Nephron (organoid): ENCODE data around the gene RGS16.
A peak's percentile ranks its signal among the peaks of the same experiment; 100 is the strongest.

Experiments used
- H3K27ac Mint-ChIP-seq, 3 experiments: 2 replicates each; pipeline ENCODE4 v1.8.0; 2020; ENCODE audit warnings: mixed read lengths in 3 of 3, mild to moderate bottlenecking in 2 of 3, moderate library complexity in 1 of 3
- H3K27me3 Mint-ChIP-seq: 2 replicates; pipeline ENCODE4 v1.8.0; 2021; ENCODE audit warnings: low read depth, mild to moderate bottlenecking, moderate library complexity, mixed read lengths
- H3K36me3 Mint-ChIP-seq: 2 replicates; pipeline ENCODE4 v1.8.0; 2020; ENCODE audit warnings: low read depth, mixed read lengths
- H3K4me1 Mint-ChIP-seq: 2 replicates; pipeline ENCODE4 v1.8.0; 2020; ENCODE audit warnings: mixed read lengths
- H3K4me3 Mint-ChIP-seq, 3 experiments: 2 replicates each; pipeline ENCODE4 v1.8.0; 2020; ENCODE audit warnings: mild to moderate bottlenecking in 3 of 3, mixed read lengths in 3 of 3, moderate library complexity in 2 of 3
- H3K9me3 Mint-ChIP-seq: 2 replicates; pipeline ENCODE4 v1.8.0; 2020; ENCODE audit warnings: mixed read lengths
- CTCF ChIP-seq, 3 experiments: fragments of 200-600 bp; sonication (generic); IDR thresholded peaks; one replicate each; pipeline ENCODE4 v1.5.0; 2021; ENCODE audit warnings: antibody characterized with exemption in 3 of 3; ENCODE audit not compliant: unreplicated experiment in 3 of 3

RGS16 gene

GRCh38 chr1:182649041-182649440, 44.9 kb upstream of the RGS16 start:
- peaks cover 8% of the 10 kb centered on the region for H3K4me1 Mint-ChIP-seq
- H3K27me3 Mint-ChIP-seq: peaks cover 3% of the 10 kb centered on the region

GRCh38 chr1:182646739-182647138, 42.5 kb upstream of the RGS16 start:
- Mint-ChIP-seq H3K4me3 (no peak overlapping the region), H3K27me3 (peaks cover 3% of the 10 kb centered on the region), H3K36me3 (no peaks in the 10 kb centered on the region), H3K9me3 (no peaks in the 10 kb centered on the region), H3K27ac (no peak overlapping the region), H3K4me1 (peaks cover 8% of the 10 kb centered on the region)
- no peak for TF ChIP-seq CTCF (IDR thresholded peaks at IDR 0.05; ENCODE audit: unreplicated experiment in 3 of 3)

More at GRCh38 chr1:182649041-182649440, 44.9 kb upstream of the RGS16 start:
- no peaks in the 10 kb centered on the region for H3K9me3 Mint-ChIP-seq
- H3K36me3 Mint-ChIP-seq: no peaks in the 10 kb centered on the region
- H3K4me3 Mint-ChIP-seq: no peak overlapping the region
- no peak overlapping the region for H3K27ac Mint-ChIP-seq
- no peak for TF ChIP-seq CTCF (IDR thresholded peaks at IDR 0.05; ENCODE audit: unreplicated experiment in 3 of 3)

- Mint-ChIP-seq H3K9me3 (no peaks in the 10 kb centered on the region), H3K27ac (peak overlapping the region in 2 of 3 experiments; percentile 12 to 40), H3K4me1 (peaks cover 8% of the 10 kb centered on the region), H3K36me3 (no peaks in the 10 kb centered on the region), H3K27me3 (peaks cover 3% of the 10 kb centered on the region), H3K4me3 (no peak overlapping the region)
- no peak for TF ChIP-seq CTCF (IDR thresholded peaks at IDR 0.05; ENCODE audit: unreplicated experiment in 3 of 3)
Observed at GRCh38 chr1:182644886-182645285, 40.7 kb upstream of the RGS16 start.

- H3K27me3 Mint-ChIP-seq: peaks cover 3% of the 10 kb centered on the region
- no peaks in the 10 kb centered on the region for H3K9me3 Mint-ChIP-seq
- H3K4me1 Mint-ChIP-seq: peaks cover 8% of the 10 kb centered on the region
- H3K36me3 Mint-ChIP-seq: no peaks in the 10 kb centered on the region
- no peak overlapping the region for H3K27ac Mint-ChIP-seq
- no peak for TF ChIP-seq CTCF (IDR thresholded peaks at IDR 0.05; ENCODE audit: unreplicated experiment in 3 of 3)
- no peak overlapping the region for H3K4me3 Mint-ChIP-seq
Observed at GRCh38 chr1:182643699-182644098, 39.5 kb upstream of the RGS16 start.

- Mint-ChIP-seq H3K9me3 (no peaks in the 10 kb centered on the region), H3K4me1 (peaks cover 8% of the 10 kb centered on the region), H3K27me3 (peaks cover 3% of the 10 kb centered on the region), H3K36me3 (no peaks in the 10 kb centered on the region), H3K4me3 (no peak overlapping the region), H3K27ac (no peak overlapping the region)
- TF ChIP-seq CTCF (IDR thresholded peaks at IDR 0.05; ENCODE audit: unreplicated experiment in 3 of 3): no peak
Observed at GRCh38 chr1:182642461-182642860, 38.3 kb upstream of the RGS16 start.

- H3K36me3 Mint-ChIP-seq: no peaks in the 10 kb centered on the region
- peaks cover 8% of the 10 kb centered on the region for H3K4me1 Mint-ChIP-seq
Observed at GRCh38 chr1:182641561-182641960, 37.4 kb upstream of the RGS16 start.

More at GRCh38 chr1:182641561-182641960, 37.4 kb upstream of the RGS16 start:
- no peaks in the 10 kb centered on the region for H3K9me3 Mint-ChIP-seq
- TF ChIP-seq CTCF (IDR thresholded peaks at IDR 0.05; ENCODE audit: unreplicated experiment in 3 of 3): no peak
- no peak overlapping the region for H3K4me3 Mint-ChIP-seq
- H3K27me3 Mint-ChIP-seq: peaks cover 3% of the 10 kb centered on the region
- no peak overlapping the region for H3K27ac Mint-ChIP-seq
